ENCODE data around the gene ABCA12.

GRCh38 chr2:215020283-215020682 is 118.1 kb downstream of the ABCA12 start:
- TF ChIP-seq TARDBP (IDR thresholded peaks at IDR 0.05): no peak
- no peak for TF ChIP-seq ELF4 (IDR thresholded peaks at IDR 0.05)
- no peak for TF ChIP-seq FOXK2 (IDR thresholded peaks at IDR 0.05)
- TF ChIP-seq FOXA1 (IDR thresholded peaks at IDR 0.05): no peak
- TF ChIP-seq ZNF384 (IDR thresholded peaks at IDR 0.05): no peak
- no peak for TF ChIP-seq ARNT (IDR thresholded peaks at IDR 0.05)
- no peak for TF ChIP-seq FOXM1 (IDR thresholded peaks at IDR 0.05; ENCODE audit: borderline replicate concordance)
- TF ChIP-seq NFRKB (IDR thresholded peaks at IDR 0.05): no peak
- TF ChIP-seq LEF1 (IDR thresholded peaks at IDR 0.05; ENCODE audit: borderline replicate concordance): no peak
- no peak for TF ChIP-seq BHLHE40 (IDR thresholded peaks at IDR 0.05; ENCODE audit: borderline replicate concordance)

All from HEK293T (cell line).